ENCODE measurements around the gene MAST4. TPM values are rescaled to one million over a fixed set of nuclear protein-coding genes. Genes with fewer than 3 reads are reported as not detected.

Gene MAST4
- 6.7 and 12.2 TPM in 2 replicates for total RNA-seq

DNA sequence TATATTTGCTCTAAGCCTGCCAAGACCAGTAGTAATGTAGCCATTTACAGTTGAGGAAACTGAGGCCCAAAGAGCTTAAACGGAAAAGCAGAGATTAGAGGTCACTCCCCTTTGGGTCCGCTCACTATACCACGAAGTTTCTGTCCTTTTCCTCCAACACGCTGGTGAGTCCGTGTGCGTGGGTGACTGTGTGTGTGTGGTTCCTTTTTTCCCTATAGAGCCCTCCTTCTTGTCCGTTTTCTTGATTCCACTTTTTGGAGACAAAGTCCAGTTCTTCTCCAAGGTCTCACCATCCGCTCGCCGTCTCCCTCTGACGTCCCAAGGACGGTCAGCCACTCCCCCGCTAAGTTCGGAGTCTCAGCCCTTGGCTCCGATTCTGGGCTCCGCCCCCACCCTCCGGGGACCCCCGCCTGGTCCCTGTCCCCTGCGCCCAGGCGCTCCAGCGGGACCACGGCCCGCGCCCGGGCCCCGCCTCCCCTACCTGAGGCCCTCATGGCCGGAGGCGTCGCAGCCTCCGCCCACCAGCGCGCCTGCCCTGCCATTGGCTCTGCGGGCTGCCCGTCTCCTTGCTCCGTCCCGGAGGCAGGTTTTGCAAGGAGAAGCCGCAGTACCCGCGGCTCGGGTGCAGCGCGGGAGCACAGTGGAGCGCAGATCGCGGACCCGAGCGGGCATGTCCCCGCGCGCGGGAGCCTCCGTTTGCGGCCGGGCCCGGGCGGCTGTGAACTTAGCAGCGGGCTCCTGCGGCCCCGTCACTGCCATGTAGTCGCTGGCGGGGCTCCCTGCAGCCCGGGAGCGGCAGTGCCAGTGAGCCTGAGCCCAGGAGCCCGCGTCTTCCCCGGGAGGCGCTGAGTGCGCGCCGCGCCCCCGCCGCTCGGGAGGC lies at the start of gene MAST4:
TSS of gene MAST4 (plus strand) at position 638 of the 880 bp plus-strand sequence. CDS start 263 bp downstream, outside the sequence.

DNA sequence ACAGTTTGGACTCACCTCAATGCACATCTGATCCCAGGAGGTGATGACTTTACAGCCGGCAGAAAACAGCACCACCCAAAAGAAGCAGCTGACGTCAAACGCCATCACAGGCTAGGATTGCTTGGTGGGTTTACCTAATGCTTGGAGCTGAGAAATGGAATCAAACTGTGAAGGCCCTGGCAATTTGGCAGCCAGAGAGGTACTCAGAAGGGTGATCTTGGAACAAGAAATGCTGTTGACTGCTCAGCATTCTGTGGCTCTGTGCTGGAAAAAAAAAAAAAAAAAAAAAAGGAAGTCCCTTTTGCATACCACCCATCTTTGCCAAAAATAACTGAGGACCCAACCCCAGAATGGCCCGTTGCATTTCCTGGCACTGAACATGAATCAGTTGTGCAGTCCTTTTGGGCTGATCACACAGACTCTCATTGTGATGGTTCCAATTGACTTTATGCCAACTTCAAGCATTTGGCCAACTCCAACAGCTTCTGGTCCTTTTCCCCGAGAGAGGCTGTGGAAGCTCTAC lies 600.4 kb downstream of the MAST4 start, which contains the start of gene CD180:
TSS of gene CD180 (minus strand) at position 263 of the 523 bp plus-strand sequence. CDS start at position 105, 158 bp downstream.

Data from aortic smooth muscle cell (primary cell).